ENCODE results near the gene MAPKAP1. TPM values are rescaled to one million over a fixed set of nuclear protein-coding genes. Genes with fewer than 3 reads are reported as not detected.

MAPKAP1 gene
- total RNA-seq, 4 donors from 2014 or later = 57.6 to 70.2 (median 68.7) TPM

DNA sequence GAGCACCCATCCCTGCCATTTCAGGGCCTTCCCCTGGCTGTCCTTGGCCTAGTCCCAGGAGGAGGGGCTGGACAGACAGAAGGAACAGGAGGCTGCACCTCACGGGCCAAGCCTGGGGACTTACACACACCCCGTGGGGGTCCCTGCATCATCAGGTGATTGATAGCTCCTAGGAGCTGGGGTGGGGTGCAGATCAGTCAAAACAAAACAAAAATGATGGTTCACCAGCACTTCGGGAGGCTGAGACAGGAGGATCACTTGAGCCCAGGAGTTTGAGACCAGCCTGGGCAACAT, 276.0 kb downstream of the MAPKAP1 start:
- TF ChIP-seq, protein P1, sequence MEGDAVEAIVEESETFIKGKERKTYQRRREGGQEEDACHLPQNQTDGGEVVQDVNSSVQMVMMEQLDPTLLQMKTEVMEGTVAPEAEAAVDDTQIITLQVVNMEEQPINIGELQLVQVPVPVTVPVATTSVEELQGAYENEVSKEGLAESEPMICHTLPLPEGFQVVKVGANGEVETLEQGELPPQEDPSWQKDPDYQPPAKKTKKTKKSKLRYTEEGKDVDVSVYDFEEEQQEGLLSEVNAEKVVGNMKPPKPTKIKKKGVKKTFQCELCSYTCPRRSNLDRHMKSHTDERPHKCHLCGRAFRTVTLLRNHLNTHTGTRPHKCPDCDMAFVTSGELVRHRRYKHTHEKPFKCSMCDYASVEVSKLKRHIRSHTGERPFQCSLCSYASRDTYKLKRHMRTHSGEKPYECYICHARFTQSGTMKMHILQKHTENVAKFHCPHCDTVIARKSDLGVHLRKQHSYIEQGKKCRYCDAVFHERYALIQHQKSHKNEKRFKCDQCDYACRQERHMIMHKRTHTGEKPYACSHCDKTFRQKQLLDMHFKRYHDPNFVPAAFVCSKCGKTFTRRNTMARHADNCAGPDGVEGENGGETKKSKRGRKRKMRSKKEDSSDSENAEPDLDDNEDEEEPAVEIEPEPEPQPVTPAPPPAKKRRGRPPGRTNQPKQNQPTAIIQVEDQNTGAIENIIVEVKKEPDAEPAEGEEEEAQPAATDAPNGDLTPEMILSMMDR (IDR thresholded peaks at IDR 0.05) = no peak
- TF ChIP-seq EP300 (IDR thresholded peaks at IDR 0.05) (no peak), POLR2A (IDR thresholded peaks at IDR 0.05) (no peak), POLR2AphosphoS5 (IDR thresholded peaks at IDR 0.05) (no peak)
- Histone ChIP-seq H3K4me3 (no peak overlapping the region), H3K9me3 (no peaks in the 10 kb centered on the region), H3K27ac (no peak overlapping the region), H3K27me3 (no peaks in the 10 kb centered on the region), H3K36me3 (no peaks in the 10 kb centered on the region), H3K4me1 (peaks cover 2% of the 10 kb centered on the region)
- 78% methylated on average over 3 of the region's 3 CpGs for WGBS
- peak; percentile 48 to 62 for DNase-seq (ENCODE audit: low spot score in 2 of 2)

DNA sequence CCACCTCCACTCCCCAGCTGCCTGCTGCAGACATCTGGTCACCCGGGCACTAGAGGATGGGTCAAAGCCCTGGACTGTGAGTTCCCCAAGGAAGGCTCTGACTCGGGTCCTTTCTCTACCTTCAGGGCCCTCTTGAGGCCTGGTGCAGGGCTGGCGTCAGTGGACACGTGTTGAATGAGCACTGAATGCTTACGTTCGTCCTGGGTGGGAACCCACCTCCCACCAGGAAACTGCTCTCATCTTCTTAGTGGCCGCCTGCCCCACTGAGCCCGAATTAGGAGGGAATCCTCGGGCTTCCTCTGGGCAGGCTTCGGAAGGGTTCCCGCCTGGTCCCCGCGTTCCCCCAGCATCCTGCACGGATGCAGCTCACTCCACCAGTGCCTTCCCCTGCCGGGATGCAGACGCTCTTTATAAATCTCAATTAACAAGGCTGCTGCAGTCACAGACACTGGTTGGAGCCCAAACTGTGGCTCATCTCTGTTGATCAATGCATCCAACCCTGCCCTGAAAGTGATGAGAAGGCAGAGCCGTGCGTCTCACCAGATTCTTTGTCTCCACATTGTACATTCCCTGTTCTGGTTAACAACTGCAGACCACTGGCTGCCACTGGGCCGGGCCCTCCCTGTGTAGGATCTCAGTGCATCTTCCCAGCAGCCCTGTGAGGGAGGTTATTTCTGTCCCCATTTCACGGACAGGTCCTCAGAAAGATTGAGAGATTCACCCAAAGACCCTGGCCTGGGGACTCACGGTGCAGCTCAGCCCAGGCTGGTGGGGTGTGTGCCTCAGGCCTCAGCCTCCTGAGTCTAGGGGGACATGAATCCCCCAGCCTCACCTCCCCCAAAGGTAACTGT, 276.6 kb downstream of the MAPKAP1 start:
- DNase-seq (ENCODE audit: low spot score in 2 of 2) = peak; percentile 46 to 73
- no peak overlapping the region for H3K27ac ChIP-seq

DNA sequence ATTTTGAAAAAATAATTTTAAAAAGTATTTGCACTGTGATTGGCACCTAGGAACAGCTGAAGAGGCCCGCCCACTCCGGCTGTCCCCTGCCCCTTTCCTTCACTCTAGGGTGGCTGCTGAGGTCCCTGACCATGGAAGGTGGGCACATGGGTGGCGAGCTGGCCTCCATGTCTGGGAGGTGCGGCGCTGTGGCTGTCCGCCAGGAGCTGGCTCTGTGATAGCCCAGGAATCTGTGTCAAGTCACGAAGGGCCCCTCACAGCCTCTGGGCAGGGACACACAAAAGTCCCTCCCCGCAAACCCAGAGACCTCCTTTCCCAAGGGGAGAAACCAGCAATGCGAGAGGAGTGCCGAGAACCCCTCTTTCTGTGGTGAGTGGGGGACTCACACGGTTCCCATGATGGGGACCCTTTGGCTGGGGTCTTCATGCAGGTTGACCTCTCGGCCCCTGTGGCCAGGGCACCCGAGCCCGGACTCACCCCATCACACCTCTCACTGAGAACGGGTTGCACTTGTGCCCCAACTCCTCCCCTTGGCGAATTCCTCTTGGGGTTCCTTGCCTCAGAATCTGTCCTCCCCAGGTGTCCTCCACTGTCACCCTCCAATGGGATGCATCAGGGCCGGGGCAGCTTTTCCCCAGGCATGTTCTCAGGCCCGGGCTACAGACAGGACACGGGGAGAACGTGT, 277.4 kb downstream of the MAPKAP1 start:
- TF ChIP-seq POLR2A (IDR thresholded peaks at IDR 0.05) = no peak
- TF ChIP-seq, protein P1 (IDR thresholded peaks at IDR 0.05) = no peak
- TF ChIP-seq EP300 (IDR thresholded peaks at IDR 0.05) = no peak
- TF ChIP-seq POLR2AphosphoS5 (IDR thresholded peaks at IDR 0.05) = no peak
- Histone ChIP-seq H3K4me1 (peaks cover 2% of the 10 kb centered on the region), H3K9me3 (no peaks in the 10 kb centered on the region), H3K27ac (no peak overlapping the region), H3K4me3 (no peak overlapping the region), H3K36me3 (no peaks in the 10 kb centered on the region), H3K27me3 (no peaks in the 10 kb centered on the region)
- 92% methylated on average over 15 of the region's 20 CpGs for WGBS
- DNase-seq (ENCODE audit: low spot score in 2 of 2) = no peak

More for the DNA sequence above, 276.6 kb downstream of the MAPKAP1 start:
- TF ChIP-seq, protein P1 (IDR thresholded peaks at IDR 0.05) = no peak
- no peak for TF ChIP-seq EP300 (IDR thresholded peaks at IDR 0.05)
- no peak for TF ChIP-seq POLR2AphosphoS5 (IDR thresholded peaks at IDR 0.05)
- no peak for TF ChIP-seq POLR2A (IDR thresholded peaks at IDR 0.05)
- H3K4me3 ChIP-seq = no peak overlapping the region
- H3K4me1 ChIP-seq = peaks cover 2% of the 10 kb centered on the region
- no peaks in the 10 kb centered on the region for H3K9me3 ChIP-seq
- H3K36me3 ChIP-seq = no peaks in the 10 kb centered on the region
- H3K27me3 ChIP-seq = no peaks in the 10 kb centered on the region
- WGBS = 81% methylated on average over 8 of the region's 21 CpGs

DNA sequence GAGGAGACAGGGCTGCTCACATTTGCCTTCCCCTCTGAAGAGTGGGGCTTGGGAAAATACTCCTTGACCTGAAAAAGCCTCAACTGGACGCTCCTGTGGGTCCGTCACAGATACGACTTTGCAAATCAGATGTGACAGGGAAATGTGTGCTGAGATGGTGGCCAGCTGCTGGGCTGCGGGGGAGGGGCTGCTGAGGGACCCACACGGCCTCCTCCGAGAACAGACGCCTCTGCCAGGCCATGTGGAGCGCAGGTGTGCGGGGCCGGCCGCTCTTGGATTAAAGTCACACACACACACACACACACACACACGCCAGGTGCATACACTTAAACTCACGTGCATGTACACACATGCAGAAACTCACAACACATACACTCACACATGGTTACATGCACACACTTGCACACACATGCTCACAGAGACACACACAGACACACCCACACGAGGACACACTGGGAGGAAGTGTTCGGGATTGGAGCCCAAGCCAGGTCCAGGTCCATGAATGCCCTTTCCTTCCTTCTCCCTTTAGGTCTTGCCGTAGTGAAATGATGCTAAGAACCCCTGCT, 278.0 kb downstream of the MAPKAP1 start:
- Histone ChIP-seq H3K4me3 (no peak overlapping the region), H3K36me3 (no peaks in the 10 kb centered on the region), H3K27me3 (no peaks in the 10 kb centered on the region), H3K9me3 (no peaks in the 10 kb centered on the region), H3K27ac (no peak overlapping the region), H3K4me1 (peaks cover 2% of the 10 kb centered on the region)
- WGBS = 43% methylated on average over 11 of the region's 16 CpGs
- DNase-seq (ENCODE audit: low spot score in 2 of 2) = no peak
- TF ChIP-seq, protein P1 (IDR thresholded peaks at IDR 0.05) = no peak
- no peak for TF ChIP-seq EP300 (IDR thresholded peaks at IDR 0.05)
- TF ChIP-seq POLR2AphosphoS5 (IDR thresholded peaks at IDR 0.05) = no peak
- no peak for TF ChIP-seq POLR2A (IDR thresholded peaks at IDR 0.05)

Measured in suprapubic skin (tissue), 4 donors.